ENCODE data around the gene PLA2G7.
"Not testable (repeated sequence)": the region's sequence is repeated elsewhere in the genome, so short reads cannot be mapped to it uniquely, and the experiment has no call there.

The PLA2G7 gene

GRCh38 chr6:46776070-46776712 lies 41.0 kb upstream of the PLA2G7 start:
- no peaks in the 10 kb centered on the region for H3K36me3 ChIP-seq
- TF ChIP-seq, protein P1, sequence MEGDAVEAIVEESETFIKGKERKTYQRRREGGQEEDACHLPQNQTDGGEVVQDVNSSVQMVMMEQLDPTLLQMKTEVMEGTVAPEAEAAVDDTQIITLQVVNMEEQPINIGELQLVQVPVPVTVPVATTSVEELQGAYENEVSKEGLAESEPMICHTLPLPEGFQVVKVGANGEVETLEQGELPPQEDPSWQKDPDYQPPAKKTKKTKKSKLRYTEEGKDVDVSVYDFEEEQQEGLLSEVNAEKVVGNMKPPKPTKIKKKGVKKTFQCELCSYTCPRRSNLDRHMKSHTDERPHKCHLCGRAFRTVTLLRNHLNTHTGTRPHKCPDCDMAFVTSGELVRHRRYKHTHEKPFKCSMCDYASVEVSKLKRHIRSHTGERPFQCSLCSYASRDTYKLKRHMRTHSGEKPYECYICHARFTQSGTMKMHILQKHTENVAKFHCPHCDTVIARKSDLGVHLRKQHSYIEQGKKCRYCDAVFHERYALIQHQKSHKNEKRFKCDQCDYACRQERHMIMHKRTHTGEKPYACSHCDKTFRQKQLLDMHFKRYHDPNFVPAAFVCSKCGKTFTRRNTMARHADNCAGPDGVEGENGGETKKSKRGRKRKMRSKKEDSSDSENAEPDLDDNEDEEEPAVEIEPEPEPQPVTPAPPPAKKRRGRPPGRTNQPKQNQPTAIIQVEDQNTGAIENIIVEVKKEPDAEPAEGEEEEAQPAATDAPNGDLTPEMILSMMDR (IDR thresholded peaks at IDR 0.05), result no peak
- no peak overlapping the region for H3K27ac ChIP-seq
- no peaks in the 10 kb centered on the region for H3K9me3 ChIP-seq
- H3K27me3 ChIP-seq, result no peaks in the 10 kb centered on the region
- no peaks in the 10 kb centered on the region for H3K4me1 ChIP-seq
- no peak overlapping the region for H3K4me3 ChIP-seq
- DNase-seq, result no peak
- intact Hi-C loops (cut with DNase I; ENCODE audit: low total_unique reads), result no loop called here

DNA sequence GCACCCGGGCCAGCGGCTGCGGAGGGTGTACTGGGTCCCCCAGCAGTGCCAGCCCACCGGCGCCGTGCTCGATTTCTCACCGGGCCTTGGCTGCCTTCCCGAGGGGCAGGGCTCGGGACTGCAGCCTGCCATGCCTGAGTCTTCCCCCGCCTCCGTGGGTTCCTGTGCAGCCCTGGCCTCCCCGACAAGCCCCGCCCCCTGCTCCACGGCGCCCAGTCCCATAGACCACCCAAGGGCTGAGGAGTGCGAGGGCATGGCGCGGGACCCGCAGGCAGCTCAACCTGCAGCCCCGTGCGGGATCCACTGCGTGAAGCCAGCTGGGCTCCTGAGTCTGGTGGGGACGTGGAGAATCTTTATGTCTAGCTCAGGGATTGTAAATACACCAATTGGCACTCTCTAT lies 39.6 kb upstream of the PLA2G7 start:
- H3K4me3 ChIP-seq; H3K27ac ChIP-seq; H3K36me3 ChIP-seq; H3K9me3 ChIP-seq; intact Hi-C loops (cut with DNase I; ENCODE audit: low total_unique reads); H3K4me1 ChIP-seq; H3K27me3 ChIP-seq; DNase-seq: not testable (repeated sequence)

DNA sequence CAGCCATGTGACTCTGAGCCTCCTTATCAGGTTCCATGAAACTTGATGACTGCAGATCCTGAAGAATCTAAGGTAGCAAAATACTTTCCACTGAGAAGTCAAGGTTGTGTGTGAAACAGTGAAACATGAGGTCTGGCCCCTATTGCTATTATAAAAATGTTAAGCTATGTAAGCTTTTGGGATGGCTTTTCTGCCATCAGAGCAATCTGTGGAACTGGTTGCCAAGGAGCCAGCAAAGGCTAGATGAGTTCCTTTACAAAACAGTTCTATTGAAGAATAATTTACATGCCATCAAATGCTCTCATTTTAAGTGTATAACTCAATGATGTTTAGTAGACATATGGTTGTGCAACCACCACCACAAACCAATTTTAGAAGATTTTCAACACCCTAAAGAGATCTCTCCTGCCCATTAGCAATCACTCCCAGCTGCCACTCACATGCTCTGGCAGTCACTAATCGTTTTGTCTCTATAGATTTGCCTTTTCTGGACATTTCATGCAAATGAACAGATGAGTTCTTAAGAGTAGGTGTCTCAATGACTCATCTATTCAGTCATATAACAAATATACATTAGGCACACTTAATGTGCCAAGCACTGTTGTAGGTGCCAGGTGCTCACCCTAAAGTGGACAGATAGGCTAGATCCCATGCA lies 38.2 kb upstream of the PLA2G7 start:
- Histone ChIP-seq H3K4me3 (no peak overlapping the region), H3K27ac (no peak overlapping the region), H3K4me1 (no peaks in the 10 kb centered on the region), H3K27me3 (no peaks in the 10 kb centered on the region), H3K36me3 (no peaks in the 10 kb centered on the region), H3K9me3 (no peaks in the 10 kb centered on the region)
- TF ChIP-seq, protein P1 (IDR thresholded peaks at IDR 0.05), result no peak
- intact Hi-C loops (cut with DNase I; ENCODE audit: low total_unique reads), result no loop called here
- DNase-seq, result no peak

GRCh38 chr6:46772762-46773161 lies 37.6 kb upstream of the PLA2G7 start:
- Histone ChIP-seq H3K27me3 (no peaks in the 10 kb centered on the region), H3K36me3 (no peaks in the 10 kb centered on the region), H3K4me3 (no peak overlapping the region), H3K27ac (no peak overlapping the region), H3K4me1 (no peaks in the 10 kb centered on the region), H3K9me3 (no peaks in the 10 kb centered on the region)
- TF ChIP-seq, protein P1 (IDR thresholded peaks at IDR 0.05), result no peak
- DNase-seq, result peak; percentile 61 to 75
- intact Hi-C loops (cut with DNase I; ENCODE audit: low total_unique reads), result no loop called here

DNA sequence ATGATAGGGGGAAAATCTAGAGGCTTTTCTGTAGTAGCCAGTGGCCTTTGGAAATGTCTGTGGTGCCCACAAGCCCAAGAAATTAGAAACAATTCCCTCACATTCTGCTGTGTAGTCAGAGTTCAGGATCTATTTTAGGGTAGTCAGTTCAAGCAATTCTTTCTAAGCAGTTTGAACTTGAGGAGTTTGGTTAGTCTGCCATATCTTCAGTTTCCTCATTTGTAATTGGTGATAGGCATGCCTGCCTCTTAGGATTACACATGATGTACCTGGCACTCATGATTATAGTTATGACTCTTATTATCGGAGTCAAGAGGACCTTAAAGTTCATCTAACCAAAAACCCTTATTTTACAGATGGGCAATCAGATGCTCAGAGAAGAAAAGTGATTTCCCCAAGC lies 36.8 kb upstream of the PLA2G7 start:
- Histone ChIP-seq H3K27ac (no peak overlapping the region), H3K36me3 (no peaks in the 10 kb centered on the region), H3K27me3 (no peaks in the 10 kb centered on the region), H3K9me3 (peaks cover 0 to 4% (median 0%) of the 10 kb centered on the region in 3 donors), H3K4me3 (no peak overlapping the region), H3K4me1 (no peaks in the 10 kb centered on the region)
- no peak for DNase-seq
- TF ChIP-seq, protein P1 (IDR thresholded peaks at IDR 0.05), result no peak
- intact Hi-C loops (cut with DNase I; ENCODE audit: low total_unique reads), result no loop called here

- H3K36me3 ChIP-seq, result no peaks in the 10 kb centered on the region
- intact Hi-C loops (cut with DNase I; ENCODE audit: low total_unique reads), result no loop called here
- DNase-seq, result no peak
- TF ChIP-seq, protein P1 (IDR thresholded peaks at IDR 0.05), result no peak
- H3K27me3 ChIP-seq, result no peaks in the 10 kb centered on the region
- peaks cover 0 to 4% (median 0%) of the 10 kb centered on the region in 3 donors for H3K9me3 ChIP-seq
- H3K4me1 ChIP-seq, result no peaks in the 10 kb centered on the region
- H3K4me3 ChIP-seq, result no peak overlapping the region
- no peak overlapping the region for H3K27ac ChIP-seq
These were observed 29.8 kb upstream of the PLA2G7 start for GRCh38 chr6:46764961-46765360.

- H3K4me1 ChIP-seq; intact Hi-C loops (cut with DNase I; ENCODE audit: low total_unique reads); H3K27ac ChIP-seq; H3K4me3 ChIP-seq; H3K27me3 ChIP-seq; H3K36me3 ChIP-seq; H3K9me3 ChIP-seq; DNase-seq: not testable (repeated sequence)
These were observed 29.1 kb upstream of the PLA2G7 start for GRCh38 chr6:46764280-46764679.

Data from tibial artery (tissue), 4 donors.